Suppressor macrophage treated with lipopolysaccharide for 4 hours (primary cell): ENCODE measurements around the gene BNIP3.
"Not testable (repeated sequence)": the region's sequence is repeated elsewhere in the genome, so short reads cannot be mapped to it uniquely, and the experiment has no call there.

ENCODE experiments used
- DNase-seq: peaks from one replicate; pipeline ENCODE4 v3.0.0-alpha.2; 2020

Gene BNIP3

GRCh38 chr10:131977323-131978096, 4.2 kb downstream of the BNIP3 start:
- DNase-seq = no peak

- DNase-seq = no peak
Observed at GRCh38 chr10:131975796-131976195, 5.9 kb downstream of the BNIP3 start.

GRCh38 chr10:131975003-131975402, 6.7 kb downstream of the BNIP3 start:
- no peak for DNase-seq

GRCh38 chr10:131974034-131974817, 7.5 kb downstream of the BNIP3 start:
- DNase-seq = no peak

- no peak for DNase-seq
Observed at GRCh38 chr10:131973160-131973951, 8.4 kb downstream of the BNIP3 start.

- DNase-seq = peak; percentile 26
Observed at GRCh38 chr10:131972474-131973071, 9.2 kb downstream of the BNIP3 start.

- DNase-seq = no peak
Observed at GRCh38 chr10:131971591-131971990, 10.1 kb downstream of the BNIP3 start.

GRCh38 chr10:131970946-131971345, 10.8 kb downstream of the BNIP3 start:
- no peak for DNase-seq

- no peak for DNase-seq
Observed at GRCh38 chr10:131968949-131969348, 12.8 kb downstream of the BNIP3 start.

GRCh38 chr10:131964298-131964697, 17.4 kb downstream of the BNIP3 start:
- DNase-seq = no peak

GRCh38 chr10:131963811-131964210, 17.9 kb downstream of the BNIP3 start:
- no peak for DNase-seq

GRCh38 chr10:131963350-131963749, 18.4 kb downstream of the BNIP3 start:
- no peak for DNase-seq

GRCh38 chr10:131961777-131962662, 19.7 kb downstream of the BNIP3 start:
- DNase-seq = no peak

GRCh38 chr10:131961047-131961776, 20.5 kb downstream of the BNIP3 start:
- no peak for DNase-seq

- DNase-seq = no peak
Observed at GRCh38 chr10:131960631-131961046, 21.1 kb downstream of the BNIP3 start.

- no peak for DNase-seq
Observed at GRCh38 chr10:131959841-131960240, 21.9 kb downstream of the BNIP3 start.

GRCh38 chr10:131955591-131956340, 26.0 kb downstream of the BNIP3 start:
- no peak for DNase-seq

- no peak for DNase-seq
Observed at GRCh38 chr10:131954356-131954965, 27.3 kb downstream of the BNIP3 start.

GRCh38 chr10:131949908-131950307, 31.8 kb downstream of the BNIP3 start:
- not testable (repeated sequence) for DNase-seq
